Endothelial cell of umbilical vein (primary cell): ENCODE measurements around the gene ACAD9. TPM values are rescaled to one million over a fixed set of nuclear protein-coding genes. Genes with fewer than 3 reads are reported as not detected.

Source experiments
- BruUV-seq: library from RNA; stranded (reverse); fragments of 400-500 nt; replicated peaks from 2 replicates; lab custom pipeline; 2021; lab: Mats Ljungman, UMichigan
- CTCF ChIA-PET: fragments of 300-600, 350-600 bp; sonication (Branson Sonifier 250); formaldehyde crosslinking; loops from one replicate; lab custom pipeline; 2021; ENCODE audit warnings: antibody characterized with exemption, inconsistent platforms; lab: Charles Lee
- POLR2A ChIA-PET: fragments of 300-600, 350-600 bp; sonication (Branson Sonifier 250); formaldehyde crosslinking; loops from one replicate; lab custom pipeline; 2021; ENCODE audit warnings: antibody characterized with exemption, inconsistent platforms; lab: Charles Lee
- DNase-seq: peaks from one replicate; pipeline ENCODE4 v3.0.0-alpha.2; 2011; ENCODE audit warnings: low read depth, low spot score
- FAIRE-seq: peaks from 2 replicates; lab custom pipeline; 2011; peaks lifted over from hg19 to GRCh38; lab: Jason Lieb, UNC
- H2AFZ ChIP-seq: 2 replicates; pipeline ENCODE4 v1.6.0; 2012; ENCODE audit warnings: low read depth, low read length, control low read depth, inconsistent platforms
- H3K27ac ChIP-seq: 2 replicates; pipeline ENCODE4 v1.5.1; 2011; ENCODE audit warnings: low read depth, mild to moderate bottlenecking, control low read depth, low read length, moderate library complexity; ENCODE audit not compliant: insufficient read depth
- H3K27me3 ChIP-seq, 2 experiments: 2 replicates each; pipeline versions ENCODE4 v1.6.0 to v1.6.1; 2011; ENCODE audit warnings: low read length in 2 of 2, mixed read lengths in 1 of 2; ENCODE audit not compliant: control insufficient read depth in 2 of 2, insufficient read depth in 2 of 2
- H3K36me3 ChIP-seq, 2 experiments: 2 replicates in 1 of 2; 3 replicates in 1 of 2; pipeline ENCODE4 v1.5.1; 2011; ENCODE audit warnings: low read length in 2 of 2, mild to moderate bottlenecking in 1 of 2, moderate library complexity in 1 of 2; ENCODE audit not compliant: control insufficient read depth in 2 of 2, insufficient read depth in 2 of 2; ENCODE audit errors: extremely low read depth in 1 of 2
- H3K4me1 ChIP-seq: 3 replicates; pipeline ENCODE4 v1.5.1; 2011; ENCODE audit warnings: mild to moderate bottlenecking, low read length; ENCODE audit not compliant: control insufficient read depth, insufficient read depth; ENCODE audit errors: extremely low read depth
- H3K4me2 ChIP-seq: 2 replicates; pipeline ENCODE4 v1.6.1; 2011; ENCODE audit warnings: low read length, control low read depth, mixed read lengths; ENCODE audit not compliant: insufficient read depth
- H3K4me3 ChIP-seq, 3 experiments: fragments of 200-600 bp in 1 of 3; sonication (generic), shearing (Covaris generic) in 1 of 3; replicated peaks in 1 of 3; 2 replicates each; pipeline ENCODE4 v1.5.1; 2011 to 2016; ENCODE audit warnings: control low read depth in 3 of 3, low read length in 3 of 3, mild to moderate bottlenecking in 2 of 3, inconsistent platforms in 1 of 3, low read depth in 1 of 3, moderate library complexity in 1 of 3; ENCODE audit not compliant: insufficient read depth in 1 of 3
- H3K79me2 ChIP-seq: 2 replicates; pipeline ENCODE4 v1.6.0; 2012; ENCODE audit warnings: low read length, inconsistent platforms; ENCODE audit not compliant: control insufficient read depth, insufficient read depth
- H3K9ac ChIP-seq: replicated peaks from 2 replicates; pipeline ENCODE3; 2011; ENCODE audit warnings: low read length, control low read depth; ENCODE audit not compliant: insufficient read depth; ENCODE audit errors: extremely low read depth
- H3K9me1 ChIP-seq: replicated peaks from 3 replicates; pipeline ENCODE4 v1.6.0; 2011; ENCODE audit warnings: mild to moderate bottlenecking, low read length; ENCODE audit not compliant: control insufficient read depth, insufficient read depth; ENCODE audit errors: extremely low read depth
- H3K9me3 ChIP-seq: replicated peaks from 2 replicates; pipeline ENCODE4 v1.5.1; 2012; ENCODE audit warnings: low read length, inconsistent platforms; ENCODE audit not compliant: control insufficient read depth, insufficient read depth
- H4K20me1 ChIP-seq: replicated peaks from 2 replicates; pipeline ENCODE3; 2011; ENCODE audit warnings: mild to moderate bottlenecking, low read length; ENCODE audit not compliant: control insufficient read depth, insufficient read depth; ENCODE audit errors: extremely low read depth
- CTCF ChIP-seq, 2 donors: IDR thresholded peaks; 1 replicate in 1 of 2; 2 replicates in 1 of 2; pipeline ENCODE4 v1.5.1; 2011; ENCODE audit warnings: low read length in 2 of 2, mild to moderate bottlenecking in 2 of 2, moderate library complexity in 2 of 2, control low read depth in 1 of 2, inconsistent platforms in 1 of 2, low read depth in 1 of 2; ENCODE audit not compliant: insufficient read depth in 1 of 2; ENCODE audit errors: extremely low read depth in 1 of 2
- EZH2 ChIP-seq: IDR thresholded peaks from 2 replicates; pipeline ENCODE4 v1.6.1; 2012; ENCODE audit warnings: borderline replicate concordance, low read depth, mild to moderate bottlenecking, moderate library complexity, low read length, inconsistent platforms; ENCODE audit not compliant: severe bottlenecking
- FOS ChIP-seq: IDR thresholded peaks from 2 replicates; pipeline ENCODE4 v1.6.1; 2011; ENCODE audit warnings: mild to moderate bottlenecking, low read length, moderate library complexity, borderline replicate concordance; ENCODE audit not compliant: insufficient read depth
- GATA2 ChIP-seq: IDR thresholded peaks from 2 replicates; pipeline ENCODE4 v1.7.0; 2011; ENCODE audit warnings: low read depth, mild to moderate bottlenecking, moderate library complexity, mixed read lengths, low read length; ENCODE audit not compliant: insufficient read length, insufficient read depth
- JUN ChIP-seq: IDR thresholded peaks from 2 replicates; pipeline ENCODE4 v1.6.1; 2011; ENCODE audit warnings: borderline replicate concordance, low read depth; ENCODE audit not compliant: insufficient read length, insufficient read depth
- MAX ChIP-seq: IDR thresholded peaks from 2 replicates; pipeline ENCODE4 v1.6.1; 2011; ENCODE audit not compliant: insufficient read depth, insufficient read length
- MYC ChIP-seq: IDR thresholded peaks from one replicate; pipeline ENCODE4 v1.6.1; 2011; ENCODE audit warnings: mild to moderate bottlenecking, low read depth, low read length
- POLR2A ChIP-seq: IDR thresholded peaks from 2 replicates; pipeline ENCODE4 v1.6.1; 2012; ENCODE audit warnings: low read depth, mild to moderate bottlenecking, control low read depth, low read length
- POLR2AphosphoS5 ChIP-seq: IDR thresholded peaks from 2 replicates; pipeline ENCODE4 v1.6.1; 2012; ENCODE audit warnings: low read depth, mild to moderate bottlenecking, control low read depth, low read length, moderate library complexity; ENCODE audit not compliant: insufficient read depth
- dilution Hi-C: fragments of 300-500 bp; cut with MboI; formaldehyde crosslinking; loops from one replicate; pipeline ENCODE4 v1.15.0; 2019; ENCODE audit warnings: low sequenced_read_pairs; ENCODE audit not compliant: extremely low pct_ligation_motif_present
- intact Hi-C: fragments of 100-400 bp; cut with micrococcal nuclease; formaldehyde crosslinking; loops from one replicate; pipeline ENCODE4 v1.10.0; 2022
- polyA plus RNA-seq, 4 experiments: library from polyadenylated mRNA; depleted of rRNA in 3 of 4; stranded (reverse) in 3 of 4; unstranded in 1 of 4; fragments of >200 nt; gene quantifications; 2 replicates each; pipeline versions ENCODE4 v1.2.1 to v1.2.3, GENCODE V29; 2011 to 2012; ENCODE audit warnings: missing spikeins in 1 of 4
- total RNA-seq: library from RNA; stranded (reverse); gene quantifications from 2 replicates; pipeline ENCODE4 v1.2.3, GENCODE V29; 2021

Gene ACAD9
- total and polyA plus RNA-seq, 2 donors (not counting 3 experiments of a cell fraction or from before 2014, with no cell fraction given), result 58.6 to 65.8 TPM

GRCh38 chr3:128884992-128885391, 5.6 kb downstream of the ACAD9 start:
- no peaks in the 10 kb centered on the region for H3K9me1 ChIP-seq
- no TSS peak for BruUV-seq
- dilution Hi-C loops, result no loop called here
- FAIRE-seq, result no peak
- H2AFZ ChIP-seq, result no peak overlapping the region
- no peak for DNase-seq
- no peak for TF ChIP-seq MYC
- TF ChIP-seq CTCF (IDR thresholded peaks at IDR 0.05; ENCODE audit: extremely low read depth in 1 of 2, insufficient read depth in 1 of 2, low read depth in 1 of 2, low read length in 2 of 2), result no peak
- TF ChIP-seq MAX, result no peak
- no peak for TF ChIP-seq JUN
- TF ChIP-seq EZH2, result no peak
- TF ChIP-seq POLR2A, result no peak
- TF ChIP-seq GATA2, result no peak
- TF ChIP-seq FOS, result no peak
- no peak for TF ChIP-seq POLR2AphosphoS5
- no peaks in the 10 kb centered on the region for H3K9me3 ChIP-seq
- no peak overlapping the region for H3K4me3 ChIP-seq
- no peak overlapping the region for H3K27ac ChIP-seq
- peaks cover 8 to 19% of the 10 kb centered on the region in 2 experiments for H3K36me3 ChIP-seq
- POLR2A ChIA-PET, result no interaction called here
- H3K9ac ChIP-seq, result no peak overlapping the region
- no peaks in the 10 kb centered on the region for H4K20me1 ChIP-seq
- intact Hi-C loops, result no loop called here
- peaks cover 39% of the 10 kb centered on the region for H3K79me2 ChIP-seq
- CTCF ChIA-PET, result no interaction called here
- no peaks in the 10 kb centered on the region for H3K27me3 ChIP-seq
- peaks cover 12% of the 10 kb centered on the region for H3K4me1 ChIP-seq
- no peak overlapping the region for H3K4me2 ChIP-seq
